ENCODE results near the gene LARGE1. TPM values are rescaled to one million over a fixed set of nuclear protein-coding genes. Genes with fewer than 3 reads are reported as not detected.

LARGE1 gene
- total RNA-seq, 2 donors from 2014 or later, result 80.5 to 101 TPM

- peak; percentile 60 for DNase-seq (ENCODE audit: low spot score)
- TF ChIP-seq, protein P1, sequence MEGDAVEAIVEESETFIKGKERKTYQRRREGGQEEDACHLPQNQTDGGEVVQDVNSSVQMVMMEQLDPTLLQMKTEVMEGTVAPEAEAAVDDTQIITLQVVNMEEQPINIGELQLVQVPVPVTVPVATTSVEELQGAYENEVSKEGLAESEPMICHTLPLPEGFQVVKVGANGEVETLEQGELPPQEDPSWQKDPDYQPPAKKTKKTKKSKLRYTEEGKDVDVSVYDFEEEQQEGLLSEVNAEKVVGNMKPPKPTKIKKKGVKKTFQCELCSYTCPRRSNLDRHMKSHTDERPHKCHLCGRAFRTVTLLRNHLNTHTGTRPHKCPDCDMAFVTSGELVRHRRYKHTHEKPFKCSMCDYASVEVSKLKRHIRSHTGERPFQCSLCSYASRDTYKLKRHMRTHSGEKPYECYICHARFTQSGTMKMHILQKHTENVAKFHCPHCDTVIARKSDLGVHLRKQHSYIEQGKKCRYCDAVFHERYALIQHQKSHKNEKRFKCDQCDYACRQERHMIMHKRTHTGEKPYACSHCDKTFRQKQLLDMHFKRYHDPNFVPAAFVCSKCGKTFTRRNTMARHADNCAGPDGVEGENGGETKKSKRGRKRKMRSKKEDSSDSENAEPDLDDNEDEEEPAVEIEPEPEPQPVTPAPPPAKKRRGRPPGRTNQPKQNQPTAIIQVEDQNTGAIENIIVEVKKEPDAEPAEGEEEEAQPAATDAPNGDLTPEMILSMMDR (IDR thresholded peaks at IDR 0.05), result no peak
- Histone ChIP-seq H3K4me3 (no peak overlapping the region), H3K36me3 (no peaks in the 10 kb centered on the region), H3K4me1 (no peaks in the 10 kb centered on the region), H3K27me3 (no peaks in the 10 kb centered on the region), H3K9me3 (no peaks in the 10 kb centered on the region), H3K27ac (no peak overlapping the region)
These were observed 354.7 kb downstream of the LARGE1 start for GRCh38 chr22:33565580-33565995.

DNA sequence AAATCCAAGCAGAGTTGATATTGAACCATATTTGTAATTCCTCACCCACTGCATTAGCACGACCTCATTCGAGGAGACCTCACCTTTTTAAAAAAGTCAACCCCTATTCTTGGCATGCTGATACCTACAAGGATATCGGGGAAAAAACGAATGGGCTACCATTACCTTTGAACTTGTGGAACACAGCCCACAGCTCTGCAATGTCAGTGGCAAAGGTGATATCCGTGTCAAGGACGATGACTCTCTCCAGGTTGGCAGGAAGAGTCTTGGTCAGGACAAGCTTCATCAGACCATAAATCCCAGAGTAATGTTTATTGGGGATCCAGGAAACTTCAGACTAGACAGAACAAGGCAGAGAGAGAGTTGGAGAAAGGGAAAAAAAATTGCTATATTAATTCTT lies 355.6 kb downstream of the LARGE1 start:
- H3K4me1 ChIP-seq, result no peaks in the 10 kb centered on the region
- TF ChIP-seq, protein P1 (IDR thresholded peaks at IDR 0.05), result no peak
- DNase-seq (ENCODE audit: low spot score), result no peak
- H3K27me3 ChIP-seq, result no peaks in the 10 kb centered on the region
- H3K9me3 ChIP-seq, result no peaks in the 10 kb centered on the region
- no peak overlapping the region for H3K27ac ChIP-seq
- no peaks in the 10 kb centered on the region for H3K36me3 ChIP-seq
- H3K4me3 ChIP-seq, result no peak overlapping the region

DNA sequence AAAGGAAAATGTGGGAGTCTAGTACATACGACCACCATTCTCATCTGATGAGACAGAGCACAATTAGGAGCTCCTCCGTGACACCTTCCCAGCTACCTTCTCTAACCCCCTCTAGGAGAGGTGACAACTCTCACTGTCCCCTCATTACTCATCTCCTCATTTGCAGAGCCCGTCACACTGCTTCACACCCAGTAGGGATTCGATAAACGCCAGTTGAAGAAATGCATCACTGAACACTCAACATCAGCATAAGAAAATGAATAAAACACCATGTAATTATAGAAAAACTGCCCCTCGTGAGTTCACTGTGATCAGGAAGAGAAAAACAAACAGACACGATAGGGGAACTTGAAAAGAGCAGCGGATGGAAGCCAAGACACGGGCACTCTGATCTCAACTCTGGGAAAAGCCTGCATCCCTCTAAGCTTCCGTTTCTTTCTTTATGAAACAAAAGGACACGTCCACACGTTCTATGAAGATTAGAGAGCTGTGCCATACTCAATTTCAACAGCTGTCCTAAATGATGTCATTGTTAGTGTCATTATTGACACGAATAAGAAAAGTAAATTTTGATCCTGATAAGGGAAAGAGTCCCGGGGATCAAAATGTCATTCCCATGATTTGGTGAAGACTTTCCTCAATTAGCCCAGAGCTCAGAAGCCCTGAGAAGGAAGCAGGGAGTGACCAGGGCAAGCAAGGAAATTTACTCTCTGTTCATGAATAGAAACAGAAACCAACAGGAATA lies 356.9 kb downstream of the LARGE1 start:
- Histone ChIP-seq H3K4me3 (no peak overlapping the region), H3K9me3 (no peaks in the 10 kb centered on the region), H3K4me1 (no peaks in the 10 kb centered on the region), H3K27me3 (no peaks in the 10 kb centered on the region), H3K36me3 (no peaks in the 10 kb centered on the region), H3K27ac (no peak overlapping the region)
- TF ChIP-seq, protein P1 (IDR thresholded peaks at IDR 0.05), result no peak
- no peak for DNase-seq (ENCODE audit: low spot score)

- TF ChIP-seq, protein P1 (IDR thresholded peaks at IDR 0.05), result no peak
- H3K4me1 ChIP-seq, result no peaks in the 10 kb centered on the region
- no peak overlapping the region for H3K27ac ChIP-seq
These were observed 357.8 kb downstream of the LARGE1 start for GRCh38 chr22:33562501-33562900.

GRCh38 chr22:33561149-33561807 lies 359.0 kb downstream of the LARGE1 start:
- Histone ChIP-seq H3K27me3 (no peaks in the 10 kb centered on the region), H3K36me3 (no peaks in the 10 kb centered on the region), H3K27ac (no peak overlapping the region), H3K9me3 (no peaks in the 10 kb centered on the region), H3K4me3 (no peak overlapping the region), H3K4me1 (no peaks in the 10 kb centered on the region)
- no peak for DNase-seq (ENCODE audit: low spot score)
- TF ChIP-seq, protein P1 (IDR thresholded peaks at IDR 0.05), result no peak

More at GRCh38 chr22:33562501-33562900, 357.8 kb downstream of the LARGE1 start:
- H3K36me3 ChIP-seq, result no peaks in the 10 kb centered on the region
- no peaks in the 10 kb centered on the region for H3K9me3 ChIP-seq
- H3K4me3 ChIP-seq, result no peak overlapping the region
- DNase-seq (ENCODE audit: low spot score), result no peak
- H3K27me3 ChIP-seq, result no peaks in the 10 kb centered on the region

Measured in right atrium auricular region (tissue), 2 donors.